ENCODE results near the gene DPP7. TPM values are rescaled to one million over a fixed set of nuclear protein-coding genes. Genes with fewer than 3 reads are reported as not detected.

DPP7 gene
- total RNA-seq, 4 donors from 2014 or later: 91.8 to 132 (median 119) TPM

- TF ChIP-seq CTCF (IDR thresholded peaks at IDR 0.05): no peak
- DNase-seq (ENCODE audit: low spot score) (no peak), ATAC-seq (ENCODE audit: low FRiP score) (no peak)
Measured at GRCh38 chr9:137150617-137151457, 36.3 kb upstream of the DPP7 start.

- TF ChIP-seq CTCF (IDR thresholded peaks at IDR 0.05): no peak
Measured at GRCh38 chr9:137149942-137150616, 35.5 kb upstream of the DPP7 start.

GRCh38 chr9:137149363-137149762 lies 34.8 kb upstream of the DPP7 start:
- TF ChIP-seq CTCF (IDR thresholded peaks at IDR 0.05): no peak
- DNase-seq (ENCODE audit: low spot score): no peak
- no peak for ATAC-seq (ENCODE audit: low FRiP score)

More at GRCh38 chr9:137149942-137150616, 35.5 kb upstream of the DPP7 start:
- DNase-seq (ENCODE audit: low spot score) (no peak), ATAC-seq (ENCODE audit: low FRiP score) (no peak)

DNA sequence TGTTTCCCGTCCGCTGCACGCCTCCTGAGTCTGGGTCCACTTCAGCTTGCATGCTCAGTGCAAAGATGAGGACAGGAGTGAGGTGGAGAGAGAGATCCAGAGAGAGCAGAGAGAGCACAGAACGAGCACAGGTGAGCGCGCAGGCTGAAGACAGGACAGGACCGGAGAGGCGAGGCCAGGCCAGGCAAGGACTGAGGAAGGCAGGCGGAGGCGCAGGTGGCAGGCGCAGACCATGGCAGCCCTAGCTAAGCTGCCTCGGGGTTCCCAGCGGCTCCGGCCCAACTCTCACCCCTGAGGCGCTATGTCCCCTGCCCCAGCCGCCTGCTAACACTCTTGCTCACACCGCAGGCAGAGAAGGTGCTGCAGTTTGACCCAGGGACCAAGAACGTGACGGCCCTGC lies 34.1 kb upstream of the DPP7 start:
- ATAC-seq (ENCODE audit: low FRiP score) (no peak), DNase-seq (ENCODE audit: low spot score) (no peak)
- no peak for TF ChIP-seq CTCF (IDR thresholded peaks at IDR 0.05)

DNA sequence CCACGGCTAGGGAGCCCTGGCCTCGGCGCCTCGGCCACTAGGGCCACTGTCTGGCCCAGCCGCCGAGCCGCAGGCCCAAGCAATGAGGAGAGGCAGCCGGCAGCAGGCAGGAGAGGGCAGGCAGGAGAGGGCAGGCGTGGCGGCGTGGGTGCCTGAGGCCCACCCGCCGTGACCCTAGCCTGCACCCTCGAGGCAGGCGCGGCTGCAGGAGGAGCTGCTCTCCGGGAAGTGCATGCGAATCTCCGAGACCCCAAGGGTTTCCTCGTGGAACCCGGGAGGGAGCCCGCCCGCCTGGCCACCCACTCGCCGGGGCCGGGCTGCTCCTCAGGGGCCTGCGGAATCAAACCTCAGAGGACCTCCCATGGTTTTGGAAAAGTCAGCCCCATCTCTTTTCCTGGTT lies 33.7 kb upstream of the DPP7 start:
- no peak for ATAC-seq (ENCODE audit: low FRiP score)
- no peak for DNase-seq (ENCODE audit: low spot score)
- no peak for TF ChIP-seq CTCF (IDR thresholded peaks at IDR 0.05)

- no peak for ATAC-seq (ENCODE audit: low FRiP score)
Measured at GRCh38 chr9:137147793-137148160, 33.2 kb upstream of the DPP7 start.

More at GRCh38 chr9:137147793-137148160, 33.2 kb upstream of the DPP7 start:
- no peak for DNase-seq (ENCODE audit: low spot score)
- TF ChIP-seq CTCF (IDR thresholded peaks at IDR 0.05): no peak
